HG03045 (cell line): ENCODE measurements around the gene SERTAD4.
"Not testable (repeated sequence)": the region's sequence is repeated elsewhere in the genome, so short reads cannot be mapped to it uniquely, and the experiment has no call there.

Experiments
- ATAC-seq: cut with Tn5 transposase; IDR thresholded peaks from one replicate; pipeline ENCODE4 v1.9.1; 2021; ENCODE audit warnings: mild to moderate bottlenecking, moderate library complexity; ENCODE audit not compliant: unreplicated experiment

SERTAD4 gene

DNA sequence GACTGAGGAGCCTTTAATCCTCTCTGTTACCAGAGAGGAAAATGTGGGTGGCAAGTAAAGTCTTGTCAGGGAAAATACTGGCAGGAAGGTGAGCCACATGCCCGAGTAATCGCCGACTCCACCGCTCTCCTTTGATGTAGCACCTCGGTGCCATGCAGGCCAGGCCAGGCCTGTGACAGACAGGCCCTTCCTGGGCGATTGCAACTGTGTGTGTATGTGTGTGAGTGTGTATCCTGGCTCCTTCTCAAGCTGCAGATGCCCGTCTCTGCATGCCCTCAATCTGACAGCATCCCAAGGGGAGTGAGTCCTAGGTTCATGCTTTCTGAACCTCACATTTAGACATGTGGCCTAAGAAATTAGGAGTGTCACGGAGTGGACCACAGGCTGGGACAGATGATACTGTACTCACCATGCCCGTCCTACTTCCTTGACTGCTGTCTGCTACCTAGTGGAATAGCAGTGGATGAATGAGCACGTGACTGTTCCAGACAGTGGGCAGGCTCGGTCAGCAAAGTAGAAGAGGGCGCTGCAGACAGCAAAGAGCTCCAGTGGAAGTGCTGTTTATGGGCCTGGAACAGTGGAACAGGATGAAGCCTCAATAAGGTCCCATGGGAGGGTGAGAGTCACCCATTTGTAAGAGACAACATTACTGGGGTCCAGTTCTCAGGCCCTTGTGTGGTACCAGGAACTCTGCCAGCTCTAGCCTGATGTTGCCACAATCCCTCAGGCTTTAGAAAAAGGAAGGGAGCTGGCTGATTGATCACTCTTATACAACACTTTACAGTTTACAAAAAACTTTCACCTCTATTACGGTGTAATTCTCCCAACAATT is 25.3 kb downstream of the SERTAD4 start:
- ATAC-seq, result no peak

DNA sequence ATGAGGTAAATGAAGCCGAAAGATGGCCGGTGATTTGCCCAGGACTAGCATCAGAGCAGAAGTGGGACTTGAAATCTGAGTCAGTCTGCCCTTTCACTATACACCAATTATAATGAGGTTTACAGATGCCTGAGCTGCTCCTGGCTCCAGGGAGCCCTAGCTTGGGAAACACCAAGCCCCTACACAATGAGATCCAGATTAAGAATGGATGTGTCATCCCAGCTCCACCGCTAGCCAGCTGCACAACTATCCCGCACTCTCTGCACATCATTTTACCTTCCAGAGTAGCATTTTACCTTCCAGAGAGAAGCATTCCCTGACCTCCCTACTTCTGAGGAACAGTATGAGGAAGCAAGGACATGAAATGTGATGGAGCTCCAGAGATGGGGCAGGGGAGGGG is 27.0 kb downstream of the SERTAD4 start:
- ATAC-seq, result no peak

DNA sequence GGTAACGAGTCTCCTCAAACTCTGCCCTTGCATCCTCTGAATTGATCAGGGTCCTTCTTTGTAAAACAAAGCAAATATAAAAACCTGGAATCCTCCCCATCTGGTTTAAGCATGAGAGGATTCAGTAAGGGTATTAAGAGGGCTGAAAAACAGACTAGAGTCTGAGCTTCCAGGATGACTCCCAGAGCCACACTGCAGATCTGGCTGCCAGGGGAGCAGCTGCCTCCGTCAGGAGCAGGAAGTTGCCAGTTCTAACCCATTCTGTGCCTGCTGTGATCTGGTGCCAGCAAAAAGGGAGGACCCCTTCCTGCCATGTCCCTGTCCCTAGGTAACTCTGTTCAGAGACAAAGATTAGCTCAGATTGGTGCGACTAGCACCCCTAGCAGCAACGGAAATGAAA is 27.5 kb downstream of the SERTAD4 start:
- ATAC-seq, result no peak

DNA sequence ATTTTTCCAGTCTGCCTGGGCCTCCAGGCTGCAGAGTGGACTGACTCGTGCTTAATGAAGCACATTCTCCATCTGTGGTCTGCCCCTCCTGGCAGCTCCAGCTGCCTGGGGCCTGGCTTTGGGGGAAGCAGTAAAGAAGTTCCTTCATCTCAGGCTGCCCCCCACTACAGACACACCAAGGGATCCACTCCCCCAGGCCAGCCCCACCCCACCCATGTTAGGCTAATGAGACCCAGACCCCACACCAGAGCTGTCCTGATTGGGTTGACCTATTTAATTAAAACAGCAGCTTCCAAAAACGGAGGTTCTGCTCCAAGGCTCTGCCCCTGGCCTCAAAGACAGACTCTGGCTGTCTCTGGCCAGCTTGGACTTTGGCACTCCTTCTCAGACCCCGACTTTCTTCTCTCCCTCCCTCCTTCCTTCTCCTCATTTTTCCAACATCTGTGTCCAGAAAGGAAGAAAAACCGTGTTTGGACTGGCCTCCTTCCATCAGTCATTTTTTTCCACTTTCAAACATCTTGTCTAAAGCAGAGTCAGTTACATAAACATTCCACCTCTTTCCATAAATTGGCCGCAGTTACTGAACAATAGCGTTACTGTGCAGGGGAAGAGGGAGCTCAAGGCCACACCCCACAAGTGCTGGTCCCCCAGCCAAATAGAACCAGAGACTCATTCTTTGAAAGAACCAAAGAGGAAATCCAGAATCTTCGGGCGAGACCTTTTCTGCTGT is 29.7 kb downstream of the SERTAD4 start:
- no peak for ATAC-seq

DNA sequence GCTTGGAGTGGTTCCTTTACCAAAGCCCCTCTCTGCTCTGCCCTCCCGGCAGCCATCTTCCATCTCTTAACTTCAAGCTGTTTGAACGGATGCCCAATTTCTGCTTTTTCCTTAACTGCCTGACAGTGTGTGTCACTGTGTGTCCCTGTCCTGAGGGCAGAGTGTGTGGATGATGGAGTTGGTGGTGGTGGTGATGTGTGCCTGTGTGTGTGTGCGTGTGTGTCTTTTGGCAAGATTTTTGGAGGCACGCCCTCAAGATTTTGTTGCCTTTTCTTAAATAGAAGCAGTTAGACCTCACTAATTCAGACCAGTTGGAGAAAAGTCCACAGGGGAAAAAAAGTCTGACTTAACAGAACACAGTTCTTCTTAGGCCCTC is 30.3 kb downstream of the SERTAD4 start:
- no peak for ATAC-seq

DNA sequence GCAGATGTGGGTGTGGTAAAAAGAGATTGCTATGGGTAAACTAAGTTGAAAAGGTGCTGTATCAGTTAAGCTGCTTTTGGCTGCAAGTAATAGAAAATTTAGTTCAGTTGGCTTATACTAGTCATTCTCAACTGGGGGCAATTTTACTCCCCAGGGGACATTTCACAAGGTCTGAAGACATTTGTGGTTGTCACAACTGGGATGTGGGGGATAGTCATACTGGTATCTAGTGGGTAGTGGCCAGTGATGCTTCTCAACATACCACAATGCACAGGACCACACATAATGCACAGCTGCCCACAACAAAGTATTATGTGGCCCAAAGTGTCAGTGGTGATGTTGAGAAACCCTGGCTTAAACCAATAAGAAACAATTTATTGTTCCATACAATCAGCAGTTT is 31.4 kb downstream of the SERTAD4 start:
- ATAC-seq, result no peak

DNA sequence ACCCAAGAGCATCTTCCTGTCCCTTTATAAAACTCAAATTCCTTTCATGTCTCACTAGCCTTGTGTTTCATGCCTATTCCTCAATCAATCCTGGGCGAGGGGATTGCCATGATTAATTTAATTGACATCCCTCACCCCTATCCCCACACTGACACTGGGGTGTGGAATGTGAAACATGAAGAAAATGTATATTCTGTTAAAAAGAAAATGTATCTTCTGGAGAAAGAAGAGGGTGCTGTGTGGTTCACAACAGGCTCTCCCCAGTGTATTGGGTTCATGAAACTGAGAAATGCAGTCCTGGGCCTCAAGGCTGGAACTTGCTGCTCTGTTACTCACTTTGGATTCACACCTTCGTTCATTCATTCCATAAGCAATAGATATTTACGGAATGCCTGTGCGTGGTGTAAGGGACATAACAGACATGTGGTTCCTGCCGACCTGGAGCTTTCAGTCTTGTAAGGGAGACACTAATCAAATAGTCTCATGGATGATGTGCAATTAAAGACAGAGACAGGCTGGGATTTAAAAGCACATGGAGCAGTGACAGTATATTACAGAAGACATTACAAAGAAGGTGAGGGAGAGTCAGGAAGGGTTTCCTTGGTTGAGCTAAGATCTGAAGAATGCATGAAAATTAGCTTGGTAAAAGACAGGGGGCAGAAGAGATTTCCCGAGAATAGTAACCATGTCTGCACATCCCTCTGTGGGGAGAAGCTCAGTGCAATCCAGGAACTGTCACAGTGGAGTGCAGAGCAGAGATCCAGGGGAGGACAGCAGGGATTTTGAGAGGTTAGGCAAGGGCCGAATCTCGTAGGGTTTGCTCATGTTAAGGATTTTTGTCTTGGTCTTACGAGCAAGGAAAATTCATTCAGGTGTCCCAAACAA is 32.1 kb downstream of the SERTAD4 start:
- ATAC-seq, result no peak

DNA sequence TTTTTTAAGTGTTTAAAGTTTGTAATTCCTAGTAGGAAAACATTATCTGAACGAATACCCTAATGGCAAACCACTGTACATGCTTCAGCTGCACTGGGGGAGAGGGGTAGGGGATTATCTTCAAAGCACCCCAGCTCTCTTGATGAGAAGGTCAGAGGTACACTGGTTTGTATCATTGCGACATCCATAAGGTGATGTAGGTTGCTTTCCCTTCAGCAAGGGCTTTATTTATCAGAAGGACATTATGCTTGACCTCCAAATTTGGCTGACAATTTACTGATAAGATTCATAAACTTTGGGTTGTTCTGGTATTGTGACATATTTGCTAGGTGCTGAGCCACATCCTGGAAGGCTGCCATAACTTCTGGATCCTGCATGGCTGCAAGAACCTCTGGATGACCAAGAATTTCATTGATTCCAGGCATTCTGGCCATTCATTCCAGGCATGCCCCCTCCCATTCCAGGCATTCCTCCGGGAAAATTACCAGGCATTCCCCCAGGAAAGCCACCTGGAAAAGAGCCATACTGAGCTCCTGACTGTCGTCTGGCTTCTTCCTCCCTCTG is 32.9 kb downstream of the SERTAD4 start:
- ATAC-seq, result not testable (repeated sequence)

DNA sequence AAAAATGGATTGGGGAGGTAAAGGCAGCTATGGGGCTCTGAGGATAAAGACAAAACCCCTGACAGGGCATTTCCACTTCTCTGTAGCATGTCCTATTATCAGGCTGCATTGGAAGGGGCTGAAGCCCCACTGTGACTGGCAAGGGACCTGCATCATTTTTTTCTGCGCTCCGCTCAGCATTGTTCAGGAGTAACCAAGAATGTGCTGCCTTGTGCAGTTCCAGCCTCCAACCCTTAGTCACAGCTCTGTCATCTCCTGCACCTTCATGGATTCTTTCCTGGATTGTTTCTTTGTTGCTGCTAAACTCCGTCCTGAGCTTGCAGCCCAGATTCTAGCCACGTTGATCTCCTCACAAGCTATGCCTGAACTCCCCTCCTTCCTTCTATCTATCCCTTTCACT is 37.4 kb downstream of the SERTAD4 start:
- no peak for ATAC-seq

DNA sequence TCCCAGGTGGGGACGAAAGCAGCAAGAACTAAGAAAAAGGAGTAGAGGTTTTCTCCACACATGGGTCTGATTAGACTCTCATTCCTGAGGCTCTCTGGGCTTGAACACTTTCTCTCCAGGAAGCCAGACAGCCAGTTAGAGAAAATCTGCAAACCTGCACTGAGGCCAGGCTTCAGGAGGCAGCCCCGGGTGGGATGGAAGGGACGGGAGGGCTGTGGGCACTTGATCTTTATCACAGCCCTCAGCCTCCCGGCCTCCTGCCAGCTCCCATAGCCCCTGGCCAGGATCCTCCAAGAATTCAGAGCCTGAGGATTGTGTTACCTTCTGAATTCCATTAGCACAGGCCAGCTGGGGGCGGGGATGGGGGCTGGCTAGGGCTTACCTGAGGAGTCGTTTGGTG is 40.1 kb downstream of the SERTAD4 start:
- ATAC-seq, result no peak

DNA sequence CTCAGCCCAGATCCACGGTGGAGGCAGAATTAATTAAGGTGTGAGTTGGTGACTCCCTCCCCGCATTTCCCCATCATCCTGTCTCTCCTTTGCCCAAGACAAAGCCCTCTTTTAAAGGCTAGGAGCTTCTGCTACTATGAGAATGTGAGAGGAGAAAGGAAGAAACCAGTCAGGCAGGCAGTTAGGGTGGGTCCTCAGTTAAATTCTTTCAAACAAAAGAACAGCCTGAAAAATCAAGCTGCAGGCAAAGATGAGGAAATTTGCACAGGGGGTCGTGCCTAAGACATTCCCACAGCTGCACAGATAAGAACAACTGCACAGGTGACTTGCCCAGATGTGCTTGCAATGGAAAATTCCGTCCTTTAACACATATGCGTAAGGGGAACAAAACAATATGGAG is 47.6 kb downstream of the SERTAD4 start:
- no peak for ATAC-seq

DNA sequence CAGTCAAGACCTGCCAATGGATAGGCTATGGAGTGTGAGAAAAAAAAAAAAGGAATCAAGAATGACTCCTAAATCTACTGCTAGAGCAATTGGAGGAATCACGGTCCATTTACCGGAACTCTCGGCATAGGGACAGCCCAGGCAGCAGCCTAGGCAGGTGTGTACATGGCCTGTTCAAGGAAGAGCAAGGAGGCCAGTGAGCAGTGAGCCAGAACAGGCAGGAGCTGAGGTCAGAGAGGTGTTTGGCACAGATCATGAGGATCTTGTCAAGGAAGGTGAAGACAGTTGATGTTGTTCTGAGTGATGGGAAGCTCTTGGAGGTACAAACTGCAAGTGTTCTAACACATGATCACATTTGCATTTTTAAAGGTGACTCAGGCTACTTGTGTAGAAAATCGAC is 55.5 kb downstream of the SERTAD4 start:
- no peak for ATAC-seq

DNA sequence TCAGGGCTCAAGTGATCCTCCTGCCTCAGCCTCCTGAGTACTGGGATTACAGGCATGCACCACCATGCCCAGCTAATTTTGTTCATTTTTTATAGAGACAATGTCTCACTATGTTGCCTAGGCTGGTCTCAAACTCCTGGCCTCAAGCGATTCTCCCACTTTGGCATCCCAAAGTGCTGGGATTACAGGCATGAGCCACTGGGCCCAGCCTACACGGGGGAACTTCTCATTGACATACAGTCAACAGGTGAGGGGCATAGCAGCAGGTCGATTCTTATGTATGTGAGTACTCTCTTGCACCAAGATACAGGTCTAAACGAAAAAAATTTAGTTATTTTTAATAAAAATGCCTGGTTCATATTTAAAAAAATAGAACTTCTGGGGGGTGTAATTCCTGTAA is 56.7 kb downstream of the SERTAD4 start:
- ATAC-seq, result no peak

DNA sequence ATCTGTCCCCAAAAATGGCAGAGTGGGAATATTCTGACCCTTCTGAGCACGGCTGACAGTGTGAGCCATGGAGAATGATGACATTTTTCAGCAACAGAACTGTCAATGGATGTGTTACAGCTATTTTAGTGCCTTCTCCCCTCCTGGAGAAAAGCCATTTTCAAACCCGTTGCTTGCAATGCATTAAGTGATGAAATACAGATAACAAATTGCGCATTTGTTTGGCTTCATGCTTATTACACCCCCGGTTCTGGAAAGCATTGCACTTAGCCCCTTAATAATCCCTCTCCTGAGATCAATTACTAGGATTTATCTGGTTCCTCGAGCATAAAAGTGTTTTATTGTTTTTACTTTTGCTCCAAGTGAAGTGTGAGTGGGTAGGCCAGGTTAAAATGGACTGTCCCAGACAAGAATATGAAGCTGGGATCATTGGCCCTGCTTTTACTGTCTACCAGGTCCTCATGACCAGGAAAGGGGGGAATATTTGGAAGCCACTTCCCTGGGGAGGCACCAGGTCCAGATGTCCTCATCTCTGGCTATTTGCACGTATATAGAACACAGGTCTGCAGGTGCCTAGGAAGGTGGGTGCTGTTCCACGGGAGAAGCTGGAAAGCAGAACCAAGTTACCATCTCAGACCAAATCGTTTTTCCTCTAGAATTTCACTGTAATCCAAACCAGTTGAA is 58.6 kb downstream of the SERTAD4 start:
- no peak for ATAC-seq

DNA sequence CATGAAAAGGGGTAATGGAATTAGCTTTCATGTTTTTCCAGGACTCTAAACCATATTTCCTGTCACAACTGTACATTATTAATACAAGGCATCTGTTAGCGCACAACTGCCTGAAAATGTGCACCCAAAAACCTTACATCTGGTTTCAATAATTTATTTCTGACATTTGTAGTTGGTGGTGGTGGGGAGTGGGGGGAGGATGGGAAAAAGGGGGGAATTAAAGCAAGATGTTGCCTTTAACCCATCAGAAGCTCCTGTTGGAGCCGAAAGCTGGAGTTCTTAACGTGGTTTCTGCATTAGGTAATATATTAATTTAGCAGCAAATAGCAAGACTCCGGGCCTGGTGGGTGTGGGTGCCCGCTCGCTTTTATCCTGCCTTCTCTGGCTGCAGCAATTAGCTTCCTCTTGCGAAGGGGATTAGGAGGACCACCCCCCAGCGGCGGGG is 59.2 kb downstream of the SERTAD4 start:
- ATAC-seq, result no peak

DNA sequence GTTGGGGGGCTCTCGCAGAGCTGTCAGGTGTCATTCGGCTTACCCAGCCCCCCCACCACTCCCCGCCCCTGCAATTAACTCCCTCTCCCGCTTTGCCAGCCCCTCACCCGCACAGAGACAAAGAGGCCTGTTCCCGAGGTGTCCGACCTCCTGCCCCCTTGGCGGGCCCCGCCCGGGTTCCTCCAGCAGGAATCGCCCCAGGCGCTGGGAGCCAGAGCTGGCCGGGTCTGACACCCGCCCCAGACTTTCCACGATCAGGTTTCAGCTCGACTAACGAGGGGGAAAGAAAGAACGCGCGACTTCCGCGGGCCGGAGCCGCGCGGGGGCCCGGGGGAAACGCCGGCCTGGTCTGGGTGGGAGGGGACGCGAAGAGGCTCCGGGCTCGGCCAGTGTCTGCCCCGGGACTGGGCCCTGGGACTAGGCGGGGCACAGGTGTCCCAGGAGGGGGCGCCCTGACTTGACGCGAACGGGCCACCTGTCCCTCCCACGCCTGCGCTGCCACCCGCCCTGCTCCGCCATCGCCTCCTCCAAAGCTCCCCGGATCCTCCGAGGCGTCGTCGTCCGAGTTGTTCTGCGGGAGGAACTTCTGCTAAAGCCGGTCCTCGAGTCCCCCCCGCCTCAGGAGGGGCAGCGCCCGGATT is 59.8 kb downstream of the SERTAD4 start:
- ATAC-seq, result no peak

DNA sequence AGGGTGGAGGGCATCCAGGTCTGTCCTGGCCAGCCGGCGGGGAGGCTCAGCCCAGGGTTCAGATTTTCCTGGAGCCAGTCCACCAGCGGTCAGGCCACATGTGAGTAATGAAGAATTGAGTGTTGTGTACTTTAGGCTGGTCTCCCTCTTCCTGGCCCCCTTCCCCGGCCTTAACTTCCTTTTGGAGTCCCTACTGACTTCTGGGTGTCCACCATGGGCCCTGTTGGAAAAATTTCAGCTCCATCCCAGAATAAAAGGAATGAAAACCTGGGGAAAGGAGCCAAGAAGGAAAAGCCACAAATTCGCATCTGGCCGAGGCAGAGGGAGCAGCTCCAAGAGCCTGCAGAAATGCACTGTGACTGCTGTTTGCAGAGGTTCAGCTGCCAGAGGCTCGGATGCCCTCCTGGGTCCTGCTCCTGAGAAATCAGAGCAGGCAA is 60.6 kb downstream of the SERTAD4 start:
- no peak for ATAC-seq

DNA sequence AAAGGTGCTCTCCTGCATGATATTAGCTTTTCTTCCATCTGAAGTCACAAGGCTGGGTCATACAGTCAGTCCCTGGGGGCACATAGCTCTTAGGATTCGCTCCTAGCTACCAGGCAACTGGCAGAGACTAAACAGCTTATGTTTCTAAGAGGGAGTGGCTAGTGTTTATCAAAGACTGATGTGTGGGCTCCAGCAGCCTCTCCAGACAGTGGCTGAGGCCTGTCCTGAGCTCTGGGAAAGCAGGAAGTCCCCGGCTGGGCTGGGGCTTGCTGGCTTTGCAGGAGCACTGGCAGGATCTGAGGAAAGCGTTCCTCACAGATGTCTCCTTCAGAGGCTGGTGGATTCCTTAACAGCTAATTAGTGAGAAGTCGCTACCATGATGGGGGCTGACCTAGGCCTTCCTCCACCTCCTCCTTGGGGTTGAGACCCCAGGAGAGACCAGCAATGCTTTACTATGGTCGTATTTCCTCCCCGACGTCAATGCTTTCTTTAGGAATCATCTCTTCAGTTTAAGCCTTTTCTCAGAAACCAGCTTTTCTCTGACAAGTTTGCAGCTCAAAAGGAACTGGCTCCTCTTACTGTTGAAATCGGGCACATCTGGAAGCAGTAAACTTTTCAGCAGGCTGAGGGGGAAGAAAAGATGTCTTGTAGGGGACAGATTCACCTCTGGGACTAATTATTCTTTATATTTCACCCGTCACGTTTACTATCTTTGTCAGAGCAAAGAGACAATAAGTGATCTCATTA is 62.6 kb downstream of the SERTAD4 start:
- ATAC-seq, result no peak
